Stomach (tissue), 4 donors: ENCODE data around the gene ATP2B2.

Experiments used
- CTCF ChIP-seq, 7 experiments: fragments of 450-650 bp in 4 of 7; fragments of 200-600 bp in 3 of 7; sonication (generic) in 3 of 7; IDR thresholded peaks; one replicate each; pipeline ENCODE4 v1.5.1; 2016 to 2019; ENCODE audit warnings: antibody characterized with exemption in 7 of 7, control low read depth in 2 of 7, mild to moderate bottlenecking in 1 of 7
- EP300 ChIP-seq: sonication (generic); formaldehyde crosslinking; IDR thresholded peaks from one replicate; pipeline ENCODE4 v1.6.1; 2017; ENCODE audit warnings: antibody characterized with exemption
- POLR2A ChIP-seq, 4 donors: fragments of 450-650 bp; IDR thresholded peaks; one replicate each; pipeline ENCODE4 v1.6.1; 2016; ENCODE audit warnings: antibody characterized with exemption in 4 of 4, control low read depth in 2 of 4, mild to moderate bottlenecking in 1 of 4, moderate library complexity in 1 of 4

GRCh38 chr3:10358309-10358980 lies 146.9 kb downstream of the ATP2B2 start:
- TF ChIP-seq POLR2A (IDR thresholded peaks at IDR 0.05) (no peak), CTCF (IDR thresholded peaks at IDR 0.05) (no peak), EP300 (no peak)
